WTC11 (cell line): Measurements from ENCODE around the gene NAB1. TPM values are rescaled to one million over a fixed set of nuclear protein-coding genes. Genes with fewer than 3 reads are reported as not detected.

Experiments used
- ATAC-seq: fragments of 200-7000 bp; cut with Tn5 transposase; 2 replicates; pipeline ENCODE4 v1.10.0; 2021; ENCODE audit warnings: mild to moderate bottlenecking, moderate library complexity
- CTCF ChIA-PET: fragments of 300-600 bp; sonication (Branson Sonifier 250); formaldehyde crosslinking; loops from one replicate; lab custom pipeline; 2021; ENCODE audit warnings: antibody characterized with exemption; lab: Charles Lee
- POLR2A ChIA-PET: fragments of 350-600 bp; sonication (Branson Sonifier 250); formaldehyde crosslinking; loops from one replicate; lab custom pipeline; 2021; ENCODE audit warnings: antibody characterized with exemption; lab: Charles Lee
- DNase-seq: peaks from one replicate; pipeline ENCODE4 v3.0.0; 2021; ENCODE audit warnings: low spot score
- H3K27ac Mint-ChIP-seq: 2 replicates; pipeline ENCODE4 v1.8.0; 2021; ENCODE audit warnings: mixed read lengths
- H3K27me3 Mint-ChIP-seq: 2 replicates; pipeline ENCODE4 v1.8.0; 2021; ENCODE audit warnings: low read depth, mild to moderate bottlenecking, moderate library complexity, mixed read lengths
- H3K36me3 Mint-ChIP-seq: 2 replicates; pipeline ENCODE4 v1.8.0; 2021; ENCODE audit warnings: mixed read lengths
- H3K4me1 Mint-ChIP-seq: 2 replicates; pipeline ENCODE4 v1.8.0; 2022; ENCODE audit warnings: mixed read lengths
- H3K4me3 Mint-ChIP-seq: 2 replicates; pipeline ENCODE4 v1.8.0; 2021; ENCODE audit warnings: mild to moderate bottlenecking, moderate library complexity, mixed read lengths
- H3K9me3 Mint-ChIP-seq: 2 replicates; pipeline ENCODE4 v1.8.0; 2021; ENCODE audit warnings: mixed read lengths
- CREM ChIP-seq: sonication (generic); formaldehyde crosslinking; IDR thresholded peaks from 2 replicates; pipeline ENCODE4 v1.8.1; 2022; ENCODE audit warnings: mild to moderate bottlenecking, missing genetic modification reagents, moderate library complexity
- ELF4 ChIP-seq: sonication (generic); formaldehyde crosslinking; IDR thresholded peaks from 2 replicates; pipeline ENCODE4 v1.8.1; 2022; ENCODE audit warnings: low read depth, mild to moderate bottlenecking, moderate library complexity, missing genetic modification reagents
- HMGA2 ChIP-seq: fragments of 250-450 bp; sonication (Bioruptor Pico); IDR thresholded peaks from 2 replicates; pipeline ENCODE4 v1.4.0; 2021; ENCODE audit warnings: mild to moderate bottlenecking, moderate library complexity
- JAZF1 ChIP-seq: fragments of 250-450 bp; sonication (Bioruptor Pico); IDR thresholded peaks from 2 replicates; pipeline ENCODE4 v1.9.0; 2021; ENCODE audit warnings: moderate library complexity, mild to moderate bottlenecking, inconsistent platforms
- MYBL2 ChIP-seq: sonication (generic); formaldehyde crosslinking; IDR thresholded peaks from 2 replicates; pipeline ENCODE4 v1.8.1; 2023; ENCODE audit warnings: mild to moderate bottlenecking, moderate library complexity, missing genetic modification reagents
- PRRX2 ChIP-seq: fragments of 250-450 bp; sonication (Bioruptor Pico); IDR thresholded peaks from 2 replicates; pipeline ENCODE4 v1.8.0; 2021; ENCODE audit warnings: mild to moderate bottlenecking
- RORB ChIP-seq: fragments of 250-450 bp; sonication (Bioruptor Pico); IDR thresholded peaks from 2 replicates; pipeline ENCODE4 v1.9.0; 2021; ENCODE audit warnings: mild to moderate bottlenecking
- SMAD3 ChIP-seq: sonication (generic); formaldehyde crosslinking; IDR thresholded peaks from 2 replicates; pipeline ENCODE4 v1.8.0; 2022; ENCODE audit warnings: missing genetic modification reagents, mild to moderate bottlenecking, borderline replicate concordance
- SMAD4 ChIP-seq: sonication (generic); formaldehyde crosslinking; IDR thresholded peaks from 2 replicates; pipeline ENCODE4 v1.8.0; 2022; ENCODE audit warnings: mild to moderate bottlenecking, missing genetic modification reagents
- ZNF138 ChIP-seq: sonication (generic); formaldehyde crosslinking; conservative IDR thresholded peaks from 2 replicates; pipeline ENCODE4 v1.8.1; 2022; ENCODE audit warnings: mild to moderate bottlenecking, moderate library complexity, missing genetic modification reagents
- ZNF232 ChIP-seq: sonication (generic); formaldehyde crosslinking; IDR thresholded peaks from 2 replicates; pipeline ENCODE4 v1.8.0; 2022; ENCODE audit warnings: mild to moderate bottlenecking, missing genetic modification reagents
- ZNF396 ChIP-seq: fragments of 250-450 bp; sonication (Bioruptor Pico); IDR thresholded peaks from 2 replicates; pipeline ENCODE4 v1.8.0; 2021; ENCODE audit warnings: mild to moderate bottlenecking, moderate library complexity, borderline replicate concordance
- ZNF416 ChIP-seq: fragments of 250-450 bp; sonication (Bioruptor Pico); IDR thresholded peaks from 2 replicates; pipeline ENCODE4 v1.9.0; 2021; ENCODE audit warnings: mild to moderate bottlenecking, inconsistent platforms
- ZNF423 ChIP-seq: fragments of 250-450 bp; sonication (Bioruptor Pico); IDR thresholded peaks from 2 replicates; pipeline ENCODE4 v2.1.2; 2022; ENCODE audit warnings: mild to moderate bottlenecking, moderate library complexity
- total RNA-seq: library from RNA; stranded (reverse); gene quantifications from 3 replicates; pipeline ENCODE4 v1.2.3, GENCODE V29; 2021
- TF ChIP-seq, protein P1 (sequence below): sonication (generic); formaldehyde crosslinking; conservative IDR thresholded peaks from 2 replicates; pipeline ENCODE4 v1.8.1; 2023; ENCODE audit warnings: mild to moderate bottlenecking, low read depth, missing genetic modification reagents, moderate library complexity
- TF ChIP-seq, protein P2 (sequence below): sonication (generic); formaldehyde crosslinking; IDR thresholded peaks from 2 replicates; pipeline ENCODE4 v1.8.1; 2022; ENCODE audit warnings: mild to moderate bottlenecking, missing genetic modification reagents, moderate library complexity, borderline replicate concordance
- TF ChIP-seq, protein P3 (sequence below): sonication (generic); formaldehyde crosslinking; IDR thresholded peaks from 2 replicates; pipeline ENCODE4 v1.8.0; 2023; ENCODE audit warnings: missing genetic modification reagents, mild to moderate bottlenecking, borderline replicate concordance
- TF ChIP-seq, protein P4 (sequence below): sonication (generic); formaldehyde crosslinking; IDR thresholded peaks from 2 replicates; pipeline ENCODE4 v1.8.0; 2022; ENCODE audit warnings: mild to moderate bottlenecking, missing genetic modification reagents

NAB1 gene
- total RNA-seq, 1 experiment from 2014 or later = 32.0 TPM

DNA sequence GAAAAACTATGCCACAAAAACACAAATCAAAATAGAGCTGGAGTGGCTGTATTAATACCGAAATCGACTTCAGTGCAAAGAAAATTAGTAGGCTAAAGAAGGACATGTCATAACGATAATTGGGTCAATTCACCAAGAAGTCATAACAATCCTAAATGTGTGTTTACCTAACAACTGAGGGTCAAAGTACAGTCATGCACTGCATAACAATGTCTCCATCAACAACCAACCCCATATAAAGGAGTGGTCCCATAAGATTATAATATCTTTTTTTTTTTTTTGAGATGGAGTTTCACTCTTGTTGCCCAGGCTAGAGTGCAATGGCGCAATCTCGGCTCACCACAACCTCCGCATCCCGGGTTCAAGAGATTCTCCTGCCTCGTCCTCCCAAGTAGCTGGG, 87.5 kb downstream of the NAB1 start:
- H3K27ac Mint-ChIP-seq = no peak overlapping the region
- no peaks in the 10 kb centered on the region for H3K4me1 Mint-ChIP-seq
- ATAC-seq (no peak), DNase-seq (no peak)
- H3K27me3 Mint-ChIP-seq = no peaks in the 10 kb centered on the region
- CTCF ChIA-PET = no interaction called here
- no peaks in the 10 kb centered on the region for H3K36me3 Mint-ChIP-seq
- H3K9me3 Mint-ChIP-seq = peaks cover 5% of the 10 kb centered on the region
- H3K4me3 Mint-ChIP-seq = no peak overlapping the region
- POLR2A ChIA-PET = no interaction called here
- TF ChIP-seq SMAD3 (no peak), MYBL2 (CRISPR knock-in tag) (no peak), ZNF416 (no peak), ZNF232 (CRISPR knock-in tag) (no peak), ELF4 (no peak)
- TF ChIP-seq, protein P1, sequence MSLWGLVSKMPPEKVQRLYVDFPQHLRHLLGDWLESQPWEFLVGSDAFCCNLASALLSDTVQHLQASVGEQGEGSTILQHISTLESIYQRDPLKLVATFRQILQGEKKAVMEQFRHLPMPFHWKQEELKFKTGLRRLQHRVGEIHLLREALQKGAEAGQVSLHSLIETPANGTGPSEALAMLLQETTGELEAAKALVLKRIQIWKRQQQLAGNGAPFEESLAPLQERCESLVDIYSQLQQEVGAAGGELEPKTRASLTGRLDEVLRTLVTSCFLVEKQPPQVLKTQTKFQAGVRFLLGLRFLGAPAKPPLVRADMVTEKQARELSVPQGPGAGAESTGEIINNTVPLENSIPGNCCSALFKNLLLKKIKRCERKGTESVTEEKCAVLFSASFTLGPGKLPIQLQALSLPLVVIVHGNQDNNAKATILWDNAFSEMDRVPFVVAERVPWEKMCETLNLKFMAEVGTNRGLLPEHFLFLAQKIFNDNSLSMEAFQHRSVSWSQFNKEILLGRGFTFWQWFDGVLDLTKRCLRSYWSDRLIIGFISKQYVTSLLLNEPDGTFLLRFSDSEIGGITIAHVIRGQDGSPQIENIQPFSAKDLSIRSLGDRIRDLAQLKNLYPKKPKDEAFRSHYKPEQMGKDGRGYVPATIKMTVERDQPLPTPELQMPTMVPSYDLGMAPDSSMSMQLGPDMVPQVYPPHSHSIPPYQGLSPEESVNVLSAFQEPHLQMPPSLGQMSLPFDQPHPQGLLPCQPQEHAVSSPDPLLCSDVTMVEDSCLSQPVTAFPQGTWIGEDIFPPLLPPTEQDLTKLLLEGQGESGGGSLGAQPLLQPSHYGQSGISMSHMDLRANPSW (CRISPR knock-in tag) = no peak
- TF ChIP-seq, protein P2, sequence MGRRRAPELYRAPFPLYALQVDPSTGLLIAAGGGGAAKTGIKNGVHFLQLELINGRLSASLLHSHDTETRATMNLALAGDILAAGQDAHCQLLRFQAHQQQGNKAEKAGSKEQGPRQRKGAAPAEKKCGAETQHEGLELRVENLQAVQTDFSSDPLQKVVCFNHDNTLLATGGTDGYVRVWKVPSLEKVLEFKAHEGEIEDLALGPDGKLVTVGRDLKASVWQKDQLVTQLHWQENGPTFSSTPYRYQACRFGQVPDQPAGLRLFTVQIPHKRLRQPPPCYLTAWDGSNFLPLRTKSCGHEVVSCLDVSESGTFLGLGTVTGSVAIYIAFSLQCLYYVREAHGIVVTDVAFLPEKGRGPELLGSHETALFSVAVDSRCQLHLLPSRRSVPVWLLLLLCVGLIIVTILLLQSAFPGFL (CRISPR knock-in tag) = no peak

DNA sequence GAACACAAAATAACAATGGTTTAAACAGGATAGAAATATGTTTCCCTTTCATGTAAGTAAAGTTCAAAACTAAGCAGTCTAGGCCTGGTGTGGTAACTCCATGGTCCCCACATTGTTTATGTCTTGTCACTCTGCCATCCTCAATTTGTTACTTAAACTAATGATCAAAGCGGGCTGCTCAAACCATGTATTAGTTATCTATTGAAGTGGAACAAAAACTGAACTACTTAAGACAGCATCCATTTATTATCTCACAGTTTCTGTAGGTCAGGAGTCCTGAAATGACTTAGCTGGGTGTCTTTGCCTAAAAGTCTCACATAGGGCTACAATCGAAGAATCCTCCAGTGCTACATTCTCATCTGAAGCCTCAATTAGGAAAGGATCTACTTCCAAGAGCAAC, 91.6 kb downstream of the NAB1 start:
- POLR2A ChIA-PET = no interaction called here
- no peaks in the 10 kb centered on the region for H3K27me3 Mint-ChIP-seq
- H3K27ac Mint-ChIP-seq = no peak overlapping the region
- CTCF ChIA-PET = no interaction called here
- peaks cover 16% of the 10 kb centered on the region for H3K9me3 Mint-ChIP-seq
- ATAC-seq = no peak
- no peak overlapping the region for H3K4me3 Mint-ChIP-seq
- H3K4me1 Mint-ChIP-seq = no peaks in the 10 kb centered on the region
- no peaks in the 10 kb centered on the region for H3K36me3 Mint-ChIP-seq
- no peak for TF ChIP-seq PRRX2 (CRISPR knock-in tag)
- TF ChIP-seq ELF4 = no peak
- TF ChIP-seq ZNF396 (CRISPR knock-in tag) = no peak
- TF ChIP-seq, protein P3, sequence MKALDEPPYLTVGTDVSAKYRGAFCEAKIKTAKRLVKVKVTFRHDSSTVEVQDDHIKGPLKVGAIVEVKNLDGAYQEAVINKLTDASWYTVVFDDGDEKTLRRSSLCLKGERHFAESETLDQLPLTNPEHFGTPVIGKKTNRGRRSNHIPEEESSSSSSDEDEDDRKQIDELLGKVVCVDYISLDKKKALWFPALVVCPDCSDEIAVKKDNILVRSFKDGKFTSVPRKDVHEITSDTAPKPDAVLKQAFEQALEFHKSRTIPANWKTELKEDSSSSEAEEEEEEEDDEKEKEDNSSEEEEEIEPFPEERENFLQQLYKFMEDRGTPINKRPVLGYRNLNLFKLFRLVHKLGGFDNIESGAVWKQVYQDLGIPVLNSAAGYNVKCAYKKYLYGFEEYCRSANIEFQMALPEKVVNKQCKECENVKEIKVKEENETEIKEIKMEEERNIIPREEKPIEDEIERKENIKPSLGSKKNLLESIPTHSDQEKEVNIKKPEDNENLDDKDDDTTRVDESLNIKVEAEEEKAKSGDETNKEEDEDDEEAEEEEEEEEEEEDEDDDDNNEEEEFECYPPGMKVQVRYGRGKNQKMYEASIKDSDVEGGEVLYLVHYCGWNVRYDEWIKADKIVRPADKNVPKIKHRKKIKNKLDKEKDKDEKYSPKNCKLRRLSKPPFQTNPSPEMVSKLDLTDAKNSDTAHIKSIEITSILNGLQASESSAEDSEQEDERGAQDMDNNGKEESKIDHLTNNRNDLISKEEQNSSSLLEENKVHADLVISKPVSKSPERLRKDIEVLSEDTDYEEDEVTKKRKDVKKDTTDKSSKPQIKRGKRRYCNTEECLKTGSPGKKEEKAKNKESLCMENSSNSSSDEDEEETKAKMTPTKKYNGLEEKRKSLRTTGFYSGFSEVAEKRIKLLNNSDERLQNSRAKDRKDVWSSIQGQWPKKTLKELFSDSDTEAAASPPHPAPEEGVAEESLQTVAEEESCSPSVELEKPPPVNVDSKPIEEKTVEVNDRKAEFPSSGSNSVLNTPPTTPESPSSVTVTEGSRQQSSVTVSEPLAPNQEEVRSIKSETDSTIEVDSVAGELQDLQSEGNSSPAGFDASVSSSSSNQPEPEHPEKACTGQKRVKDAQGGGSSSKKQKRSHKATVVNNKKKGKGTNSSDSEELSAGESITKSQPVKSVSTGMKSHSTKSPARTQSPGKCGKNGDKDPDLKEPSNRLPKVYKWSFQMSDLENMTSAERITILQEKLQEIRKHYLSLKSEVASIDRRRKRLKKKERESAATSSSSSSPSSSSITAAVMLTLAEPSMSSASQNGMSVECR (CRISPR knock-in tag) = no peak
- TF ChIP-seq ZNF423 (CRISPR knock-in tag) = no peak
- no peak for TF ChIP-seq SMAD4 (CRISPR knock-in tag)
- no peak for TF ChIP-seq JAZF1
- no peak for TF ChIP-seq CREM (CRISPR knock-in tag)
- TF ChIP-seq RORB (CRISPR knock-in tag) = no peak
- TF ChIP-seq HMGA2 (CRISPR knock-in tag) = no peak
- no peak for TF ChIP-seq ZNF416
- TF ChIP-seq, protein P1 (CRISPR knock-in tag) = no peak
- TF ChIP-seq, protein P4, sequence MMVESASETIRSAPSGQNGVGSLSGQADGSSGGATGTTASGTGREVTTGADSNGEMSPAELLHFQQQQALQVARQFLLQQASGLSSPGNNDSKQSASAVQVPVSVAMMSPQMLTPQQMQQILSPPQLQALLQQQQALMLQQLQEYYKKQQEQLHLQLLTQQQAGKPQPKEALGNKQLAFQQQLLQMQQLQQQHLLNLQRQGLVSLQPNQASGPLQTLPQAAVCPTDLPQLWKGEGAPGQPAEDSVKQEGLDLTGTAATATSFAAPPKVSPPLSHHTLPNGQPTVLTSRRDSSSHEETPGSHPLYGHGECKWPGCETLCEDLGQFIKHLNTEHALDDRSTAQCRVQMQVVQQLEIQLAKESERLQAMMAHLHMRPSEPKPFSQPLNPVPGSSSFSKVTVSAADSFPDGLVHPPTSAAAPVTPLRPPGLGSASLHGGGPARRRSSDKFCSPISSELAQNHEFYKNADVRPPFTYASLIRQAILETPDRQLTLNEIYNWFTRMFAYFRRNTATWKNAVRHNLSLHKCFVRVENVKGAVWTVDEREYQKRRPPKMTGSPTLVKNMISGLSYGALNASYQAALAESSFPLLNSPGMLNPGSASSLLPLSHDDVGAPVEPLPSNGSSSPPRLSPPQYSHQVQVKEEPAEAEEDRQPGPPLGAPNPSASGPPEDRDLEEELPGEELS (CRISPR knock-in tag) = no peak
- no peak for TF ChIP-seq ZNF138 (CRISPR knock-in tag)
- DNase-seq = no peak
